D721Med (cell line): ENCODE measurements around the gene TBX2.
"Not testable (repeated sequence)": the region's sequence is repeated elsewhere in the genome, so short reads cannot be mapped to it uniquely, and the experiment has no call there.

Experiments
- DNase-seq: peaks from one replicate; pipeline ENCODE4 v3.0.0; 2011; ENCODE audit warnings: low spot score; ENCODE audit not compliant: insufficient read length
- FAIRE-seq: peaks from 2 replicates; lab custom pipeline; 2011; peaks lifted over from hg19 to GRCh38; lab: Jason Lieb, UNC
- CTCF ChIP-seq: IDR thresholded peaks from 2 replicates; pipeline ENCODE4 v1.5.1; 2012; ENCODE audit warnings: mild to moderate bottlenecking, control low read depth; ENCODE audit not compliant: insufficient read depth; ENCODE audit errors: missing control alignments

Gene TBX2

GRCh38 chr17:61436273-61436672 lies 36.6 kb downstream of the TBX2 start:
- no peak for TF ChIP-seq CTCF
- DNase-seq, result no peak
- FAIRE-seq, result no peak

- FAIRE-seq (no peak), DNase-seq (no peak)
- no peak for TF ChIP-seq CTCF
Measured at GRCh38 chr17:61436995-61437704, 37.5 kb downstream of the TBX2 start.

GRCh38 chr17:61440697-61441096 lies 41.1 kb downstream of the TBX2 start:
- FAIRE-seq, result no peak
- no peak for DNase-seq
- no peak for TF ChIP-seq CTCF

- DNase-seq, FAIRE-seq: not testable (repeated sequence)
Measured at GRCh38 chr17:61441507-61441906, 41.9 kb downstream of the TBX2 start.

- no peak for DNase-seq
- no peak for TF ChIP-seq CTCF
- no peak for FAIRE-seq
Measured at GRCh38 chr17:61442136-61442775, 42.6 kb downstream of the TBX2 start.

GRCh38 chr17:61442878-61443474 lies 43.3 kb downstream of the TBX2 start:
- DNase-seq (no peak), FAIRE-seq (no peak)
- no peak for TF ChIP-seq CTCF

- no peak for DNase-seq
- no peak for TF ChIP-seq CTCF
- FAIRE-seq, result no peak
Measured at GRCh38 chr17:61443475-61443882, 43.8 kb downstream of the TBX2 start.
